Measurements from ENCODE around the gene PPP1R1C. TPM values are rescaled to one million over a fixed set of nuclear protein-coding genes. Genes with fewer than 3 reads are reported as not detected.
A peak's percentile ranks its signal among the peaks of the same experiment; 100 is the strongest.

The PPP1R1C gene
- total RNA-seq, 1 donor: 0.36 TPM

DNA sequence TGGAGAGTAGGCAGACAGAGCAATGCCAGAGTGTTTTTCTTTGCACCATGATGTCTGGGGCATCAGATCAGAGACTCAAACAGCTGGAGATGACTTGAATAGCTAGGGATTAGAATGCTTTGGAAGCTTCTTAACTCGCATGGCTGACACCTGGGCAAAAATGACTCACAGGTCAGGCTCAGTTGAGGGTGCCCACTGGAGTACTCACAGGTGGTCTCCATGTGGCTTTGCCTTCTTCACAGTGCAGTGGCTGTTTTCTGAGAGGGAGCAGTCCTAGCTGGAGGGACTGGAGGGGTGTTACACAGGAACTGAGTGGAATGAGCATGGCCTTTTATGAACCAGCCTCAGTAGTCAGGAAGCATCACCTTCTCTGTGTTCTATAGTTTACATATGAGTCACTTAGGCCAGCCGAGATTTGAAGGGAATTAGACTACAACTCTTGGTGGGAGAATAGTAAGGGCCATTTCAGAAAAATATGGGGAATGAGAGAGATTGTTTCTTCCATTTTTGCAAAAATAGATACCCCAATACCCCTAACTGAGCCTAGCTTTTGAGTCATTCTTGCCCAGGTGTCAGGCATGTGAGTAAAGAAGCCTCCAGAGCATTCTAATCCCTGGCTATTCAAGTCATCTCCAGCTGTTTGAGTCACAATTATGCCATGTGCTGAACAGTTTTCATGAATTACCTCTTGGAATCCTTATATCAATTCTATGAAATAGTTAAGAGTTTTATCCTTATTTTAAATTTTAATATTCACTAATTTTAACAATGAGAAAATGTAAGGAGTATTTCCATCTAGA is 7.1 kb upstream of the PPP1R1C start:
- Histone ChIP-seq H3K4me3 (ENCODE audit: insufficient read depth, low read length) (no peak overlapping the region), H2AFZ (ENCODE audit: low read length) (no peak overlapping the region), H3K9me3 (ENCODE audit: low read depth, low read length) (no peaks in the 10 kb centered on the region), H3K36me3 (ENCODE audit: insufficient read depth, low read length) (no peaks in the 10 kb centered on the region), H3K27me3 (ENCODE audit: insufficient read depth, low read length) (no peaks in the 10 kb centered on the region), H3K79me2 (ENCODE audit: insufficient read depth, low read length) (no peaks in the 10 kb centered on the region), H3K4me2 (ENCODE audit: insufficient read depth, low read length) (no peak overlapping the region), H3K27ac (ENCODE audit: low read depth, low read length) (no peak overlapping the region), H4K20me1 (ENCODE audit: insufficient read depth, low read length) (no peaks in the 10 kb centered on the region), H3K4me1 (ENCODE audit: insufficient read depth, low read length) (peaks cover 3% of the 10 kb centered on the region)
- no peak for DNase-seq (ENCODE audit: insufficient read length, low spot score, missing footprints)
- TF ChIP-seq, protein P1, sequence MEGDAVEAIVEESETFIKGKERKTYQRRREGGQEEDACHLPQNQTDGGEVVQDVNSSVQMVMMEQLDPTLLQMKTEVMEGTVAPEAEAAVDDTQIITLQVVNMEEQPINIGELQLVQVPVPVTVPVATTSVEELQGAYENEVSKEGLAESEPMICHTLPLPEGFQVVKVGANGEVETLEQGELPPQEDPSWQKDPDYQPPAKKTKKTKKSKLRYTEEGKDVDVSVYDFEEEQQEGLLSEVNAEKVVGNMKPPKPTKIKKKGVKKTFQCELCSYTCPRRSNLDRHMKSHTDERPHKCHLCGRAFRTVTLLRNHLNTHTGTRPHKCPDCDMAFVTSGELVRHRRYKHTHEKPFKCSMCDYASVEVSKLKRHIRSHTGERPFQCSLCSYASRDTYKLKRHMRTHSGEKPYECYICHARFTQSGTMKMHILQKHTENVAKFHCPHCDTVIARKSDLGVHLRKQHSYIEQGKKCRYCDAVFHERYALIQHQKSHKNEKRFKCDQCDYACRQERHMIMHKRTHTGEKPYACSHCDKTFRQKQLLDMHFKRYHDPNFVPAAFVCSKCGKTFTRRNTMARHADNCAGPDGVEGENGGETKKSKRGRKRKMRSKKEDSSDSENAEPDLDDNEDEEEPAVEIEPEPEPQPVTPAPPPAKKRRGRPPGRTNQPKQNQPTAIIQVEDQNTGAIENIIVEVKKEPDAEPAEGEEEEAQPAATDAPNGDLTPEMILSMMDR (IDR thresholded peaks at IDR 0.05; ENCODE audit: extremely low read depth, low read depth, low read length): no peak

DNA sequence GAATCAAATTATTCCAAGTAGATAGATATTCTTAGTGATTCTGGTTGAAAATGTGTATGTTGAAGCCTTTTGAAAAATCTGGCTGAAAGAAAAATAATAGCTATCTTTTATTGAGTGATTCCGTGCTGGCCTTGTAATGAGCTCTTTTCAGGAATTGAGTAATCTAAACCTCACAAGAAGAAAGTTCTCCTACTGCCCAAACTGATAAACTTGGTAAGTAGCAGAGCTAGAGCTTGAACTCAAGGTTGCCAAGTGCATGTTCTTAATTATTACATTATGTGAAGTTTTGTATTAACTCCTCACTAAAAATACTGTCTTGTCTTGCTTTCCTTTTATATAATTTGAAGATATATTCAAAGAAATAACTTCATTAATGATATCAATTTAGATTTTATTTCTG is 1.6 kb upstream of the PPP1R1C start:
- no peak overlapping the region for H2AFZ ChIP-seq (ENCODE audit: low read length)
- H3K27me3 ChIP-seq (ENCODE audit: insufficient read depth, low read length): no peaks in the 10 kb centered on the region
- H4K20me1 ChIP-seq (ENCODE audit: insufficient read depth, low read length): no peaks in the 10 kb centered on the region
- H3K27ac ChIP-seq (ENCODE audit: low read depth, low read length): no peak overlapping the region
- H3K4me3 ChIP-seq (ENCODE audit: insufficient read depth, low read length): no peak overlapping the region
- no peak overlapping the region for H3K4me2 ChIP-seq (ENCODE audit: insufficient read depth, low read length)
- DNase-seq (ENCODE audit: insufficient read length, low spot score, missing footprints): no peak
- H3K9me3 ChIP-seq (ENCODE audit: low read depth, low read length): no peaks in the 10 kb centered on the region
- H3K4me1 ChIP-seq (ENCODE audit: insufficient read depth, low read length): no peaks in the 10 kb centered on the region
- H3K36me3 ChIP-seq (ENCODE audit: insufficient read depth, low read length): no peaks in the 10 kb centered on the region
- no peaks in the 10 kb centered on the region for H3K79me2 ChIP-seq (ENCODE audit: insufficient read depth, low read length)
- TF ChIP-seq, protein P1 (IDR thresholded peaks at IDR 0.05; ENCODE audit: extremely low read depth, low read depth, low read length): no peak

DNA sequence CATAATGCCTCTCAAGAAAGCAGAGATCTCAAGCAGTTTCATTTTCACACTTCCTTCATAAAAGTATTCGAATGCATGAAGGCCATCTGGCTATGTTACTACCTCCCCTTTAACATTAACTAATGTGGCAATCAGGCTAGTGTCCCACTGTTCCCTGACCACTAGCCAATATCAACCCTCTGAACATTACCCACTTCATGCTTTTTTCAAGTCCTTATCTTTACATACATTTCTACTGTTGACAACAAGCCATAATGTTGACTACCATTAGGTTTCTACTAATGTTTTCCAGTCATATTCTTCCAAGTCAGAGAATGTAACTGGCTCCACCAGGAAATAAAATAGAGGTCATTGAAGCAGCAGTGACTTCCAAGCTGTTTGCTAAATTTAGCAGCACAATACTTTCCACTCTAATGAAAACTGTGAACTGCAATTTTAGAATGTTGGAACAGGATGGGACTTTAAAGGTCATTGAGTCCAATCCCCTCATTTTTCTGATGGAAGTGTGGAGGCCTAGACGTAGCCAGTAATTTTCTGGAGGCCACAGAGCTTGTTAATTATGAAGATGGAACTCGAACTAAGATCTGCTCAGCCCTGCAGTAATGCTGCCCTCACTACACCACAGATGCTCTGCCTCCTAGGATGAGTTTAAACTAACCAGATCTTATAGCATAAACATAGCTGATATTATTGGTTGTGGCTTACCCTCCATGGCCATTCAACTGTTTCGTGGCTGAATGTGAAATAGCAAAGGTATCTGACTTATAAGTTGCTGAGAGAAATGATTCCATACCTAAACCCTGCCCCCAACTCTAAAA is 630 bp upstream of the PPP1R1C start:
- H3K27ac ChIP-seq (ENCODE audit: low read depth, low read length): no peak overlapping the region
- no peaks in the 10 kb centered on the region for H3K36me3 ChIP-seq (ENCODE audit: insufficient read depth, low read length)
- H3K4me3 ChIP-seq (ENCODE audit: insufficient read depth, low read length): no peak overlapping the region
- H4K20me1 ChIP-seq (ENCODE audit: insufficient read depth, low read length): no peaks in the 10 kb centered on the region
- H3K4me1 ChIP-seq (ENCODE audit: insufficient read depth, low read length): no peaks in the 10 kb centered on the region
- no peaks in the 10 kb centered on the region for H3K27me3 ChIP-seq (ENCODE audit: insufficient read depth, low read length)
- peak overlapping the region; percentile 19 for H3K4me2 ChIP-seq (ENCODE audit: insufficient read depth, low read length)
- peak overlapping the region; percentile 57 for H2AFZ ChIP-seq (ENCODE audit: low read length)
- TF ChIP-seq, protein P1 (IDR thresholded peaks at IDR 0.05; ENCODE audit: extremely low read depth, low read depth, low read length): no peak
- no peaks in the 10 kb centered on the region for H3K9me3 ChIP-seq (ENCODE audit: low read depth, low read length)
- H3K79me2 ChIP-seq (ENCODE audit: insufficient read depth, low read length): no peaks in the 10 kb centered on the region
- peak; percentile 78 for DNase-seq (ENCODE audit: insufficient read length, low spot score, missing footprints)
